Measurements from ENCODE around the gene PWWP2B. TPM values are rescaled to one million over a fixed set of nuclear protein-coding genes. Genes with fewer than 3 reads are reported as not detected.

PWWP2B gene
- total RNA-seq, result 10.5 and 11.8 TPM in 2 replicates
- 4.6 and 5.5 TPM in 2 replicates for polyA plus RNA-seq
- 2.2 and 3.1 TPM in 2 replicates for polyA plus RNA-seq (2011; cell fraction: cytosol; rRNA removed)
- polyA plus RNA-seq (2011; cell fraction: nucleus; rRNA removed), result 2.7 and 3.2 TPM in 2 replicates
- 5.3 and 8.8 TPM in 2 replicates for polyA plus RNA-seq (2012)
- polyA minus RNA-seq, result 2.3 and 2.8 TPM in 2 replicates
- polyA minus RNA-seq (2011; cell fraction: cytosol; rRNA and poly(A)+ RNA removed), result 11.3 TPM
- 2.1 and 3.1 TPM in 2 replicates for polyA minus RNA-seq (2011; cell fraction: nucleus; rRNA and poly(A)+ RNA removed)
- Bru-seq, nascent RNA, result percentile 42 among the genes with signal in this experiment
- percentile 52 among the genes with signal in this experiment for BruChase-seq, experiment 1, labeled RNA remaining after a 6-hour chase
- BruChase-seq, experiment 2, labeled RNA remaining after a 2-hour chase, result percentile 54 among the genes with signal in this experiment
- long read RNA-seq, transcript PWWP2B-201 (3 exons, 2,651 nt), result major isoform, 8 of 15 reads
- long read RNA-seq, partial matches to known transcripts, result 3 of 15 reads
- long read RNA-seq, other reads (novel, unspliced or antisense), result 2 of 15 reads

- H3K4me3 ChIP-seq (replicated peaks in 1 of 3; ENCODE audit: insufficient read depth in 1 of 3, low read depth in 1 of 3, low read length in 3 of 3), result peak within 1 kb of the TSS; percentile 47 to 73 (median 66)
- dilution Hi-C loops (cut with MboI; ENCODE audit: extremely low pct_ligation_motif_present, low sequenced_read_pairs), result no loop called here
- peak within 1 kb of the TSS; percentile 68 for H2AFZ ChIP-seq (ENCODE audit: low read depth, low read length)
- no peaks in the 10 kb centered on the region for H3K9me1 ChIP-seq (replicated peaks; ENCODE audit: control insufficient read depth, extremely low read depth, insufficient read depth, low read length)
- peak within 1 kb of the TSS; percentile 52 for H3K27ac ChIP-seq (ENCODE audit: insufficient read depth, low read depth, low read length)
- ChIA-PET POLR2A (no interaction called here), CTCF (interaction anchor here (0.8 to 2.0 kb wide), 4 partner anchors 9 to 242 kb away, joined by 3 to 8 read pairs (median 4); no protein-coding TSS in a partner anchor)
- peaks cover 30% of the 10 kb centered on the region for H3K79me2 ChIP-seq (ENCODE audit: control insufficient read depth, insufficient read depth, low read length)
- FAIRE-seq (no peak), DNase-seq (ENCODE audit: low read depth, low spot score) (no peak)
- TF ChIP-seq POLR2AphosphoS5 (IDR thresholded peaks at IDR 0.05; ENCODE audit: insufficient read depth, low read depth, low read length) (peak; percentile 48), FOS (IDR thresholded peaks at IDR 0.05; ENCODE audit: borderline replicate concordance, insufficient read depth, low read length) (no peak)
- H3K4me1 ChIP-seq (ENCODE audit: control insufficient read depth, extremely low read depth, insufficient read depth, low read length), result peaks cover 18% of the 10 kb centered on the region
- no TSS peak for BruUV-seq (replicated peaks)
- H3K27me3 ChIP-seq (ENCODE audit: control insufficient read depth in 2 of 2, insufficient read depth in 2 of 2, low read length in 2 of 2), result no peaks in the 10 kb centered on the region
- H3K4me2 ChIP-seq (ENCODE audit: insufficient read depth, low read length), result peak within 1 kb of the TSS; percentile 66
- H3K36me3 ChIP-seq (ENCODE audit: control insufficient read depth in 2 of 2, extremely low read depth in 1 of 2, insufficient read depth in 2 of 2, low read length in 2 of 2), result no peaks in the 10 kb centered on the region
- H3K9me3 ChIP-seq (replicated peaks; ENCODE audit: control insufficient read depth, insufficient read depth, low read length), result no peaks in the 10 kb centered on the region
- intact Hi-C loops (cut with micrococcal nuclease), result loop anchor here (2.0 kb wide), 1 partner anchor 140 kb away; the partner anchor contains the start of gene INPP5A
- H4K20me1 ChIP-seq (replicated peaks; ENCODE audit: control insufficient read depth, extremely low read depth, insufficient read depth, low read length), result no peaks in the 10 kb centered on the region
- peak within 1 kb of the TSS; percentile 71 for H3K9ac ChIP-seq (replicated peaks; ENCODE audit: extremely low read depth, insufficient read depth, low read length)
Observed at GRCh38 chr10:132397036-132397541, at the start of gene PWWP2B. TSS of gene PWWP2B (plus strand) at chr10:132397200. CDS start at chr10:132397227, 27 bp downstream.

- no peaks in the 10 kb centered on the region for H3K79me2 ChIP-seq (ENCODE audit: control insufficient read depth, insufficient read depth, low read length)
- no peak overlapping the region for H3K9ac ChIP-seq (replicated peaks; ENCODE audit: extremely low read depth, insufficient read depth, low read length)
- FAIRE-seq, result no peak
- no peaks in the 10 kb centered on the region for H3K9me3 ChIP-seq (replicated peaks; ENCODE audit: control insufficient read depth, insufficient read depth, low read length)
- no peak overlapping the region for H3K4me3 ChIP-seq (replicated peaks in 1 of 3; ENCODE audit: insufficient read depth in 1 of 3, low read depth in 1 of 3, low read length in 3 of 3)
- H3K27ac ChIP-seq (ENCODE audit: insufficient read depth, low read depth, low read length), result no peak overlapping the region
- no peak for DNase-seq (ENCODE audit: low read depth, low spot score)
- no TSS peak for BruUV-seq (replicated peaks)
- H3K9me1 ChIP-seq (replicated peaks; ENCODE audit: control insufficient read depth, extremely low read depth, insufficient read depth, low read length), result no peaks in the 10 kb centered on the region
- no peaks in the 10 kb centered on the region for H4K20me1 ChIP-seq (replicated peaks; ENCODE audit: control insufficient read depth, extremely low read depth, insufficient read depth, low read length)
- ChIA-PET POLR2A (no interaction called here), CTCF (no interaction called here)
- intact Hi-C loops (cut with micrococcal nuclease), result no loop called here
- TF ChIP-seq POLR2AphosphoS5 (IDR thresholded peaks at IDR 0.05; ENCODE audit: insufficient read depth, low read depth, low read length) (no peak), GATA2 (IDR thresholded peaks at IDR 0.05; ENCODE audit: insufficient read depth, insufficient read length, low read depth, low read length) (no peak), MYC (IDR thresholded peaks at IDR 0.05; ENCODE audit: low read depth, low read length) (no peak), EZH2 (IDR thresholded peaks at IDR 0.05; ENCODE audit: borderline replicate concordance, low read depth, low read length, severe bottlenecking) (no peak), FOS (IDR thresholded peaks at IDR 0.05; ENCODE audit: borderline replicate concordance, insufficient read depth, low read length) (no peak), JUN (IDR thresholded peaks at IDR 0.05; ENCODE audit: borderline replicate concordance, insufficient read depth, insufficient read length, low read depth) (no peak), POLR2A (IDR thresholded peaks at IDR 0.05; ENCODE audit: low read depth, low read length) (no peak), MAX (IDR thresholded peaks at IDR 0.05; ENCODE audit: insufficient read depth, insufficient read length) (no peak), CTCF (IDR thresholded peaks at IDR 0.05; ENCODE audit: extremely low read depth in 1 of 2, insufficient read depth in 1 of 2, low read depth in 1 of 2, low read length in 2 of 2) (no peak)
- no peak overlapping the region for H2AFZ ChIP-seq (ENCODE audit: low read depth, low read length)
- dilution Hi-C loops (cut with MboI; ENCODE audit: extremely low pct_ligation_motif_present, low sequenced_read_pairs), result no loop called here
- H3K4me1 ChIP-seq (ENCODE audit: control insufficient read depth, extremely low read depth, insufficient read depth, low read length), result no peaks in the 10 kb centered on the region
- H3K4me2 ChIP-seq (ENCODE audit: insufficient read depth, low read length), result no peak overlapping the region
- peaks cover 0 to 3% of the 10 kb centered on the region in 2 experiments for H3K36me3 ChIP-seq (ENCODE audit: control insufficient read depth in 2 of 2, extremely low read depth in 1 of 2, insufficient read depth in 2 of 2, low read length in 2 of 2)
- no peaks in the 10 kb centered on the region for H3K27me3 ChIP-seq (ENCODE audit: control insufficient read depth in 2 of 2, insufficient read depth in 2 of 2, low read length in 2 of 2)
Observed at GRCh38 chr10:132347211-132347930, 49.6 kb upstream of the PWWP2B start.
